GM12878 (cell line): ENCODE data around the gene KAZN. TPM values are rescaled to one million over a fixed set of nuclear protein-coding genes. Genes with fewer than 3 reads are reported as not detected.

Source experiments
- ATAC-seq: fragments of 200-7000 bp; cut with Tn5 transposase; 3 replicates; pipeline ENCODE4 v1.9.1; 2020; ENCODE audit warnings: mild to moderate bottlenecking, moderate library complexity
- BruUV-seq: library from RNA; stranded (reverse); fragments of 400-500 nt; replicated peaks from 2 replicates; lab custom pipeline; 2021; lab: Mats Ljungman, UMichigan
- CTCF ChIA-PET: fragments of 300-600 bp; sonication (Branson Sonifier 250); formaldehyde crosslinking; extraction: SDS; loops from one replicate; lab custom pipeline; 2021; ENCODE audit warnings: inconsistent platforms; lab: Yijun Ruan, JAX
- POLR2A ChIA-PET: fragments of 350-600 bp; formaldehyde crosslinking; extraction: SDS; loops from one replicate; lab custom pipeline; 2021; ENCODE audit warnings: inconsistent platforms; lab: Charles Lee
- RAD21 ChIA-PET: fragments of 300-600 bp; sonication (Branson Sonifier 250); formaldehyde crosslinking; loops from one replicate; lab custom pipeline; 2023; ENCODE audit warnings: antibody characterized with exemption; ENCODE audit not compliant: unreplicated experiment; lab: Charles Lee
- SMC1A ChIA-PET: fragments of 300-600 bp; sonication (Branson Sonifier 250); formaldehyde crosslinking; loops from one replicate; lab custom pipeline; 2023; ENCODE audit not compliant: unreplicated experiment, uncharacterized antibody; lab: Charles Lee
- DNase-seq: peaks from one replicate; pipeline ENCODE4 v3.0.0-alpha.2; 2011; ENCODE audit warnings: low read depth, low spot score
- FAIRE-seq: peaks from 3 replicates; lab custom pipeline; 2011; peaks lifted over from hg19 to GRCh38; lab: Jason Lieb, UNC
- H2AFZ ChIP-seq: 2 replicates; pipeline ENCODE4 v1.6.0; 2011; ENCODE audit warnings: low read depth, low read length, control low read depth; ENCODE audit not compliant: control insufficient read depth
- H3K27ac ChIP-seq: 2 replicates; pipeline ENCODE4 v1.5.1; 2011; ENCODE audit warnings: control low read depth; ENCODE audit not compliant: control insufficient read depth, insufficient read depth
- H3K27me3 ChIP-seq, 2 experiments: replicated peaks in 1 of 2; 2 replicates each; pipeline versions ENCODE4 v1.6.0 to v1.6.1; 2011; ENCODE audit warnings: low read length in 1 of 2; ENCODE audit not compliant: control insufficient read depth in 2 of 2, insufficient read depth in 2 of 2
- H3K36me3 ChIP-seq, 2 experiments: 2 replicates each; pipeline ENCODE4 v1.5.1; 2011; ENCODE audit warnings: low read length in 1 of 2; ENCODE audit not compliant: control insufficient read depth in 2 of 2, insufficient read depth in 2 of 2
- H3K4me1 ChIP-seq: 2 replicates; pipeline ENCODE4 v1.6.1; 2011; ENCODE audit warnings: mild to moderate bottlenecking, low read length, moderate library complexity, mixed read lengths; ENCODE audit not compliant: control insufficient read depth, insufficient read depth
- H3K4me2 ChIP-seq: 2 replicates; pipeline ENCODE4 v1.6.0; 2011; ENCODE audit warnings: control low read depth; ENCODE audit not compliant: control insufficient read depth, insufficient read depth
- H3K4me3 ChIP-seq: fragments of 200-600 bp; sonication (generic); 2 replicates; pipeline ENCODE4 v1.5.1; 2016
- H3K79me2 ChIP-seq: 2 replicates; pipeline ENCODE4 v1.6.0; 2011; ENCODE audit warnings: low read length; ENCODE audit not compliant: control insufficient read depth, insufficient read depth
- H3K9ac ChIP-seq: 2 replicates; pipeline ENCODE4 v1.8.0; 2011; ENCODE audit warnings: low read length, control low read depth, mixed read lengths; ENCODE audit not compliant: control insufficient read depth, insufficient read depth
- H3K9me3 ChIP-seq: replicated peaks from 3 replicates; pipeline ENCODE4 v1.5.1; 2011; ENCODE audit warnings: mild to moderate bottlenecking, low read length; ENCODE audit not compliant: control insufficient read depth, insufficient read depth
- H4K20me1 ChIP-seq: 2 replicates; pipeline ENCODE4 v1.6.0; 2011; ENCODE audit not compliant: control insufficient read depth, insufficient read depth
- CBX5 ChIP-seq: sonication (generic); IDR thresholded peaks from 2 replicates; pipeline ENCODE4 v1.6.1; 2016; ENCODE audit warnings: low read depth, moderate library complexity, mild to moderate bottlenecking, inconsistent platforms
- CTCF ChIP-seq, 3 experiments: IDR thresholded peaks in 2 of 3; conservative IDR thresholded peaks in 1 of 3; 2 replicates each; pipeline ENCODE4 v1.5.1; 2011; ENCODE audit warnings: low read depth in 3 of 3, low read length in 3 of 3, mild to moderate bottlenecking in 3 of 3, control low read depth in 2 of 3, moderate library complexity in 2 of 3, inconsistent platforms in 1 of 3, mixed read lengths in 1 of 3; ENCODE audit not compliant: control insufficient read depth in 2 of 3, insufficient read depth in 1 of 3; ENCODE audit errors: extremely low read depth in 1 of 3
- ESRRA ChIP-seq: IDR thresholded peaks from 2 replicates; pipeline ENCODE4 v1.6.1; 2012; ENCODE audit warnings: mild to moderate bottlenecking, low read length, improper control_type of control experiment
- MTA2 ChIP-seq: fragments of 450-650 bp; IDR thresholded peaks from 2 replicates; pipeline ENCODE4 v1.6.1; 2016; ENCODE audit warnings: low read depth, mild to moderate bottlenecking, moderate library complexity
- RCOR1 ChIP-seq: conservative IDR thresholded peaks from 2 replicates; pipeline ENCODE4 v1.6.1; 2012; ENCODE audit warnings: low read depth, low read length, improper control_type of control experiment
- WGBS: methylation state at CpG from one replicate; pipeline ENCODE4 v1.1.6; 2016; ENCODE audit warnings: low lambda C conversion rate; ENCODE audit not compliant: insufficient replicate concordance, insufficient coverage; ENCODE audit errors: missing lambda C conversion rate; 5-methylcytosine and 5-hydroxymethylcytosine counted together
- in situ Hi-C: fragments of 300-500 bp; cut with MboI; formaldehyde crosslinking; loops from 9 replicates; pipeline ENCODE4 v1.14.3; 2018; ENCODE audit warnings: mixed read lengths
- intact Hi-C: fragments of 100-400 bp; cut with micrococcal nuclease; formaldehyde crosslinking; loops from one replicate; pipeline ENCODE4 v1.14.2; 2022; ENCODE audit not compliant: unreplicated experiment
- polyA plus RNA-seq, 11 experiments: library from polyadenylated mRNA; depleted of rRNA in 4 of 11; unstranded in 6 of 11; stranded (reverse) in 5 of 11; fragments of >200 nt; fragmentation: Nextera tagmentation in 4 of 11; fragmentation: Illumina TruSeq in 1 of 11; extraction: Ambion mirVana in 4 of 11; extraction: Trizol in 1 of 11; gene quantifications; 1 replicate in 1 of 11; 2 replicates in 10 of 11; pipeline versions ENCODE4 v1.2.1 to v1.2.3, GENCODE V29; 2011 to 2016; ENCODE audit warnings: inconsistent platforms in 2 of 11, missing spikeins in 2 of 11, low read depth in 1 of 11
- total RNA-seq, 4 experiments: library from RNA; depleted of rRNA in 3 of 4; stranded (reverse); fragments of >200 nt in 3 of 4; fragmentation: Illumina TruSeq in 1 of 4; extraction: Trizol in 1 of 4; gene quantifications; 2 replicates each; pipeline versions ENCODE4 v1.2.1 to v1.2.3, GENCODE V29; 2013 to 2021

KAZN gene
- total and polyA plus RNA-seq, 10 of the 15 experiments (the other 5 are each of a cell fraction or from before 2014, with no cell fraction given): 0.72 to 4.0 (median 1.2) TPM

- ATAC-seq: no peak
- in situ Hi-C loops: no loop called here
- no peaks in the 10 kb centered on the region for H3K27me3 ChIP-seq
- CTCF ChIA-PET: interaction anchor here (0.7 to 5.0 kb wide), 20 partner anchors 10 to 526 kb away, joined by 3 to 26 read pairs (median 4); no protein-coding TSS in a partner anchor
- RAD21 ChIA-PET: interaction anchor here (1.1 to 2.6 kb wide), 3 partner anchors 139 to 249 kb away, joined by 4 to 10 read pairs (median 5); no protein-coding TSS in a partner anchor
- no peak for DNase-seq
- no peak for FAIRE-seq
- no peaks in the 10 kb centered on the region for H3K9me3 ChIP-seq
- intact Hi-C loops: loop anchor here (5.0 kb wide), 2 partner anchors 269 to 324 kb away; no protein-coding TSS in a partner anchor
- WGBS: 1% methylated on average over 11 of the region's 11 CpGs
- H2AFZ ChIP-seq: no peak overlapping the region
- SMC1A ChIA-PET: interaction anchor here (0.5 to 2.3 kb wide), 4 partner anchors 10 to 249 kb away, joined by 3 to 9 read pairs (median 8); no protein-coding TSS in a partner anchor
- H3K4me3 ChIP-seq: no peak overlapping the region
- no peak overlapping the region for H3K9ac ChIP-seq
- POLR2A ChIA-PET: no interaction called here
- no peaks in the 10 kb centered on the region for H4K20me1 ChIP-seq
- no peak overlapping the region for H3K27ac ChIP-seq
- H3K4me1 ChIP-seq: no peaks in the 10 kb centered on the region
- no peaks in the 10 kb centered on the region for H3K36me3 ChIP-seq
- TF ChIP-seq CBX5 (no peak), CTCF (IDR thresholded peaks at IDR 0.05 in 2 of 3, conservative IDR thresholded peaks at IDR 0.05 in 1 of 3; ENCODE audit: control insufficient read depth in 2 of 3, extremely low read depth in 1 of 3, insufficient read depth in 1 of 3, low read depth in 3 of 3, low read length in 3 of 3) (no peak), MTA2 (no peak), RCOR1 (no peak), ESRRA (no peak)
- BruUV-seq: no TSS peak
- H3K4me2 ChIP-seq: no peak overlapping the region
- no peaks in the 10 kb centered on the region for H3K79me2 ChIP-seq
Observed at GRCh38 chr1:14777516-14778506, 179.3 kb downstream of the KAZN start.
